CD4-positive, alpha-beta T cell treated with Interleukin-4 for 1 hour (primary cell): Measurements from ENCODE around the gene PTPN22.

Experiments used
- DNase-seq, 2 donors: peaks; one replicate each; pipeline ENCODE4 v3.0.0-alpha.2; 2020 to 2022

The PTPN22 gene

DNA sequence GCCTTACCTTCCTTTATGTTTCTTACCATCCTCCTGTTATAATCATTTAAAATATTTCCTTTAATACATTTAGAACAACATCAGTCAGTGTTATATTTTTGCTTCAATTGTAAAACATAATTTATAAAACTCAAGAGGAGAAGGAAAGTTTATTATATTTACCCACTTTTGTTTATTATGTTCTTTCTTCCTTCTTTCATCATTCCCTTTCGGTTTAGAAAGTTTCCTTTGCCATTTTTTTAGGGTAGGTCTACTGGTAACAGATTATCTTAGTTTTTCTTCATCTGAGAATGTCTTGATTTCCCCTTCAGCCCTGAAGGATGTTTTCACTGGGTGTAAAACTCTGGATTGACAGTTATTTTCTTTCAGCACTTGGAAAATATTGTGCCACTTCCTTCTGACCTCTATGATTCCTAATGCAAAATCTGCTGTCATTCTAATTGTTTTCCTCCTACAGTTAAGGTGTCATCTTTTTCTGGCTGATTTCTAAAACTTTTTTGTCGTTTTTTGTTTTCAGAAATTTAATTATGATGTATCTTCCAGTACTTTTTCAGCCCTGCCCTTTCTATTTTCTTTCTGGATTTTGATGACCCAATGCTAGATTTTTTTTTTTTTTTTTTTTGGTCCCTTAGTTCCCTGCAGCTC is 25.0 kb downstream of the PTPN22 start:
- DNase-seq = no peak

GRCh38 chr1:113836534-113836933 is 35.0 kb downstream of the PTPN22 start:
- no peak for DNase-seq

GRCh38 chr1:113835686-113836290 is 35.7 kb downstream of the PTPN22 start:
- peak in 1 of 2 donors; percentile 75 for DNase-seq

- DNase-seq = no peak
Measured at GRCh38 chr1:113834716-113835115, 36.8 kb downstream of the PTPN22 start.

DNA sequence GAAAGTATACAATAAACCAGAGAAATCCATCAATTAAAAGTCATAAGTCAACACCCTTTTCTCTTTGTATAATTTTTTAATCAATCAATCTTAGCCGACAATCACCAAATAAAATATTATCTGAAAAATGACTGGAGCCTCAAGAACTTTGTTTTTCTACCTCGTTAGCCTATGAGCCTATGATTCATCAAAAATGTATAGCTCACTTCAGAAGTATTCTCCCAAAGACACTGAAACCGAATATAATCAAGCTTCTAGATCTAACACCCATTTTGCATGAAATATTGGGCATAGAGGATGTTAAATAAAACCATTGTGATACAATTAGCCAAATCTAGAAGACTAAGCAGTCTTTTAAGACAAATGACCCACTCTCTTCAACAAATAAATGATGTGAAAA is 41.5 kb downstream of the PTPN22 start:
- DNase-seq = no peak

- DNase-seq = no peak
Measured at GRCh38 chr1:113821916-113822315, 49.6 kb downstream of the PTPN22 start.

DNA sequence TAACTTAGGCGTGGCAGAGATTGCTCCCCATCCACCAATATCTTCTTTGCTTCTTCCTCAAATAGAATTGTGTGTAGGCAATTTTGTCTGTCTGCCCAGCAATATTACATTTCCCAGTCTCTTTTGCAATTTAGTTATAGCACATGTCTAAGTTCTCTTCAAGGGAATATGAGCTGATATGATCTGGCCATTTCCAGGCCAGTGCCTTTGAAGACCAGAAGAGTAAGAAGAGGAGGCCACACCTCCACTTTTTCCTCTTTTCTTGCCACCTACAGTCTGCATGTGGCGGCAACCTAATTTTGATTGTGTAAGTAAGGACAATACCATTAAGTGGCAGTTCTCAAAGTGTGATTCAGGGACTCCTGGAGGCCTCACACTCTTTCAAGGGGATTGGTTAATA is 52.9 kb downstream of the PTPN22 start:
- no peak for DNase-seq

DNA sequence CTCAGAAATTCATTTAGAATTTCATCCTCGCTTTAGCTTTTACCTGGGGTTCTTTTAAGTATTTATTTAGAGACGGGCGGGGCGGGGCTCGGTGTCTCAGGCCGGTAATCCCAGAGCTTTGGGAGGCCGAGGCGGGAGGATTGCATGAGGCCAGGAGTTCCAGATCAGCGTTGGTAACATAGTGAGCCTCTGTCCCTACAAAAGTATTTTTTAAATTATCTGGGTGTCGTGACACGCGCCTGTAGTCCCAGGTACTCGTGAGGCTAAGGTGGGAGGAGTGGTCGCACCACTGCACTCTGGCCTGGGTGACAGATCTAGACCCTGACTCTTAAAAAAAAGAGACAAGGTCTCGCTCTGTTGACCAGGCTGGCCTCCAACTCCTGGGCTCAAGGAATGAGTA is 58.3 kb downstream of the PTPN22 start:
- no peak for DNase-seq

DNA sequence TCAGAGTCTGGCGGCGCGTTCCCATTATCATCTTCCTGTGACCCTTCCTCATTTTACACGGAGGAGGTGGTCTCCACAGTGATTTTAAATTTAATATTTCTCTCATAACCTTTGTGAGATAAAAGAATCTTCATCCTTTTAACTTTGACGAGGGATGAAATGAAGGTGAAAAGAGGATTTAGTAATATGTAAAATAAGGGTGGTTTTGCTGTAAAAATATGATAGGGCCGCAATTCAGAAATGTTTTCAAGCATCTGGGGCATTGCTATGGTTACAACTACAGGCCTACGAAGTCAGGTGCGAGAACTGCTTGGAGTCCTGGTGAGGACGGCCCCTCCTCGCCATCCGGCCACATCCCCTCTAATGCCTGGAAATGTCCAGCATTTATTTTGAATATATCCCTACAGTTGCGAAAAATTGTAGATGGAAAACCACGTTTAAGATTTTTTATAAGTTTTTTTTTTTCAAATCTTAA is 58.8 kb downstream of the PTPN22 start:
- DNase-seq = peak in 1 of 2 donors; percentile 25

DNA sequence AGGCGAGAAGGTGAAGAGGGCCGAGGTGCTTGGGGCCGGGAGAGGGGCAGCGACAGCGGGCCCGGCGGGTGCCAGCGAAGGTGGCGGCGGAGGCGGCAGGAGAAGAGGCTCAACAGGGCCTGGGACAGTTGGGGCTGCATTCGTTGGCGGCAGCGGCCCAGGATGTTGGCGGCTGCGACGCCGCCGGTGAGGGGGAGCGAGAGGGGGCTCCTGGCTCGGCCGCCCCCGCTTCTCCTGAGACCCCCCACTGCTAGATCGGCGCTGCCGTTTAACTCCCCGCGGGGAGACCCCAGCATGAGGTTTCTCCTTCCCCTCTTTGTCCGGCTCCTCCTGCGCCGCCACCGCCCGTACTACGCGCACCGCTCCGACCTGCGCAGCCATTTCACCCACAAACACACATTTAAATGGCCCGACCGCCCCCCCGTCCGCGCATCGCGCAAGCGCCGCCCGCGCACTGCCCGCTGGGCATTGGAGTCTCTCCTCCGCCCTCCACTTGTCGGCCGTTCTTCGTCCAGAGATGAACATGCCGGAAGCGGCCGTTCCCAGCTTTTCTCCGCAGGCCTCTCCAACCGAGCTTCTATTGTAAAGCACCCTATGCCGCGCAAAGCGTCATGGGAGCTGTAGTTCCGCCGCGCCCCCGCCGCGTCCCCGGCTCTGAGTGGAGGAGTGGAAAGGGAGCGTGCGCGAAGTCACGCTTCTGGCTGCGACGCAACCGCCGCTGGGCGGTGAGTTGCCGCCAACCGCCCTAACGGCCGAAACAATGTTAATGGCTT is 59.4 kb downstream of the PTPN22 start, which contains the start of gene RSBN1:
Gene RSBN1 (minus strand): TSS at position 589 of the 773 bp plus-strand sequence. CDS start 64 bp downstream, at position 525.
- DNase-seq = peak; percentile 99

DNA sequence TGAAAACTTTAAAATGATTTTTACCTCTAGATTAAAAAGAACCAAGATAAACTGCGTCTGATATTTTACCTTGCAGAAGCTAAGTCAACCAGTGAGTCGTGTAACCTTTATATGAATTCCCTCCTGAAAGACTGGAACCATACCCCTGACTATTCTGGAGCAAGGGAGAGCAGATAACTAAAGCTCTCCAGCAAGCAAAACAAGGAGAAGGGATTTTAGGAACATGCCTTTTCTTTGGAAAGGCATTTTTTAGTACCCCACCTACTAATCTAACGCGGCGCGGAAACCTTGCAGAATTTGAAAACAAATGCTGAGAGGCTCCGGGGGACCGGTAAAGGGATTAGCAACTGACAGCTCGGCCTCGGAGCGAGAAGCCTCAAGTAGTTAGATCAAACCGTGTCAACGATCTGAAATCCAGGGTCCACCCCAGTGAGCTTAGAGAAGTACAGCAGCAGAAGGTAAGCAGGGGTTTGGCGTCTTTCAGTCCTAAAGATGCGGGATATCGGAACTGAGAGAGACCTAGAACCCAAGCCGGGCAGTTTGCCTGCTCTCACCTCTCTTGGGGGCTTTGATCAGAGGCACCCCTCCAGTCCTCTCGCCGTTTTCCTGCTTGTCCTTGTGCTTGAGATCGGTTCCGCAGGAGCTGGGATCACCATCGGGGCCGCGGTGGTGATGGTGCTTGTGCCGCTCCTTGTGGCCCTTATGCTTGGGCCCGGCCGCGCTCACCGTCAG is 60.2 kb downstream of the PTPN22 start:
- DNase-seq = peak in 1 of 2 donors; percentile 13

DNA sequence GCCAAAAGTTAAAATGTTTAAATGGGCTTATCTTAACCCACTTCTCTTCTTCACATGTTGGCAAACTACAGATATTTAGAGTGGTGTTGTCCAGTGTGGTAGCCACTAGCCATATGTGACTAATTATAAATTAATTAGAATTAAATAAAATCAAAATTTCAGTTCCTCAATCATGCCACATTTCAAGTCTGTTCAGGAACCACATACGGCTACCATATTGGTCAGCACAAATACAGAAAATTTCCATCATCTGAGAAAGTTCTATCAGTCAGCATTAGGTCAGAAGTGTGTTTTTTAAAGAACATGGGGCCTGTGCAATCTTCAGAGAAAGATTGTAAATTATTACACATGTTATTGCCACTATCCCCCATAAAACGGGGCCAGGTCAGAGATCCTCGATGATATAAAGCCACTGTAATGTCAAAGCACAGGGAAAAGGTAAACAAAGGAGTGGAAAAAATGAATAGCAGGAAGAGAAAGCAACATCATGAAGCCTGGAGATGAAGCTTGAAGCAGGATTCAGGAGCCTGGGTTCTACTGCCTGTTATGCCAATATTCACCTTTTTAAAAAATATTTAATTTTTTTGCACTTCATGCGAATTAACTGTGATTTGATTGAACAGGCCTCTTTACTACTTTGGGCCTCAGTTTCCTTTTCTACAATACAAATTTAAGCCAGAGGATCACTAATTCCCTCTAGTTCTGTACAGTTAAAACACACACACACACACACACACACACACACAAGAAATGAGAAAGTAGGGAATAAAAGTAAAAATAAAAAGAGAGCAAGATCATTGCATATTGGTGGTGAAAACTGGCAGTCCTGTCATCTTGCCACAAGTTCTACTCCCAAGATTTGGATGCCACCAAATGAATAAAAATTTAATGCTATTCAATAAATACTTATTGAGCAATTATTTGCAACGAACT is 61.6 kb downstream of the PTPN22 start:
- DNase-seq = no peak

GRCh38 chr1:113808450-113809195 is 62.9 kb downstream of the PTPN22 start:
- peak in 1 of 2 donors; percentile 19 for DNase-seq

- no peak for DNase-seq
Measured at GRCh38 chr1:113805639-113806038, 65.9 kb downstream of the PTPN22 start.

- DNase-seq = no peak
Measured at GRCh38 chr1:113805256-113805531, 66.3 kb downstream of the PTPN22 start.

- no peak for DNase-seq
Measured at GRCh38 chr1:113804421-113805255, 66.9 kb downstream of the PTPN22 start.

DNA sequence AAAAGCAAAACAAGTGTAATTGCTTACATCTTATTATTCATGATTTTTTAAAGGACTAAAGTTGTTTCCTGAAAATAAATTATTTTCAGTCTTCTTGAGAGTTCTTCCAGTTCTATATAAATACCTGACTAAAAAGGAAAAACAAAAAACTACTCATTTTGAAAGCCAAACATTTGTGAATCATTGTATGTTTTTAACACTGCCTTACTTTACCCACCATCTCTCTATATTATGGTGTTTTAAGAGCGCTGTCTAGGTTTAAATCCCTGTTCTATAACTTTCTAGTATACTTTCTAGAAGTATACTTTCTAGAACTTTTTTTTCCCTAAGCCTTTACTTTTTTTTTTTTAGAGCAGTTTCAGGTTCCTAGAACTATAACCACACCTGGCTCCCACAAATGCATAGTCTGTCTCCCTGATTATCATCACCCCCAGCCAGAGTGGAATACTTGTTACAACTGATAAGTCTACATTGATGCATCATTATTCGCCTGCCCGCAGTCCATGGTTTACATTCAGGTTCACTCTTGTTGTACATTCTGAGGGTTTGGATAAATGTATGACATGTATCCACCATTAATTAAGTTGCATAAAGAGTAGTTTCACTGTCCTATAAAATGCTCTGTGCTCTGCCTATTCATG is 69.0 kb downstream of the PTPN22 start:
- DNase-seq = no peak

DNA sequence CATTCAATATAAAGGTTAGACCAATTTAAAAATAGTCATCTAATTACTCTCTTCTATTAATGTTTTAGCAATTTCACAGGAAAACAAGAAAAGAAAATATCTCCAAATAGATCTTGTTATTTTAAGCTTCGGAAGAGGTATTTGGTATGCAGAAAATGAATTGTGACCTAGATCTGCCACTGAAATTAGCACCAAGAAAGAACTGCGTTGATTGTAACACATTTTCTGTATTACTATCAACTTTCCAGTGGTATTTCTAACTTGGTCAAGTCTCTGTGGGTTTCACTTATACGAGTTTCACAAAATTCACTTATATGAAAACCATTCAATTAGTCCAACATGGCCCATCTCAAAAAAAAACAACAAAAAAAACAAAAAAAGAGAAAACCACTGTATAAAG is 71.0 kb downstream of the PTPN22 start:
- no peak for DNase-seq

- no peak for DNase-seq
Measured at GRCh38 chr1:113797472-113797871, 74.0 kb downstream of the PTPN22 start.
